PFSK-1 (cell line): ENCODE data around the gene PAX8.

Experiments used
- FOXP2 ChIP-seq: optimal IDR thresholded peaks from 2 replicates; pipeline ENCODE3; 2011; ENCODE audit warnings: borderline replicate concordance, control low read depth, inconsistent platforms; ENCODE audit not compliant: insufficient read depth; ENCODE audit errors: extremely low read length, extremely low read depth
- POLR2AphosphoS5 ChIP-seq: IDR thresholded peaks from 2 replicates; pipeline ENCODE4 v1.6.1; 2012; ENCODE audit warnings: low read depth, mild to moderate bottlenecking, control low read depth, low read length, moderate library complexity
- SIN3A ChIP-seq: IDR thresholded peaks from 2 replicates; pipeline ENCODE4 v1.6.1; 2012; ENCODE audit warnings: mild to moderate bottlenecking, low read length, moderate library complexity, borderline replicate concordance; ENCODE audit not compliant: insufficient read depth
- TAF1 ChIP-seq: IDR thresholded peaks from 2 replicates; pipeline ENCODE4 v1.6.1; 2012; ENCODE audit warnings: low read length, control low read depth, borderline replicate concordance; ENCODE audit not compliant: insufficient read depth
- TF ChIP-seq, protein P1 (sequence below), 2 experiments: IDR thresholded peaks; 2 replicates each; pipeline versions ENCODE4 v1.6.1 to v1.8.0; 2011 to 2012; ENCODE audit warnings: low read depth in 2 of 2, low read length in 2 of 2, control low read depth in 1 of 2, inconsistent platforms in 1 of 2, mild to moderate bottlenecking in 1 of 2, moderate library complexity in 1 of 2; ENCODE audit not compliant: insufficient read depth in 1 of 2

Gene PAX8

GRCh38 chr2:113273981-113274380 lies 4.7 kb downstream of the PAX8 start:
- TF ChIP-seq TAF1, result no peak
- no peak for TF ChIP-seq FOXP2
- no peak for TF ChIP-seq SIN3A

DNA sequence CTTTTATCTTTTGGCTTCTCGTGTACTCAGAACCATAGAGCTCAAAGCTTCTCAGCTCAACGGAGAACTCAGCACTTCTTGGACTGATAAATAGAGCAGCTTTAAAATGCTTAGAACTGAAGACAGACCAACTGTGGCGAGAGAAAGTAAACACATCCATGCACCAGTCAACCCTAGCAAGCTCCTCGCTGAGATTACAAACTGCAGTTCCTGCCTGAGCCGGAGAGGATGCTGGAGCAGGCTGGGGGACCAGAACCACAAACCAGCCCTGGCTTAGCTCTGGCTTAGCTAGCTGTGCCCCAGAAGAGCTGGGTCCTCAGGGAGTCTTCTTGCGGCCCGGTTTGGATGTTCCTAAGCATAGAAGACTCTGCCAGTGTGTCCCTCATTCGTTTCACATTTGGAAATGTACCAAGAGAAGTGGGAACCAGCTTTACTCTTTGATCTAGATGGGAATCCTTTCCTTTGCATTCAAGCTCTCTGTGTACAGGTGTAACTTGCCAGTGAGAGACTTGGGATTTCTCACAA lies 5.6 kb downstream of the PAX8 start:
- TF ChIP-seq SIN3A (no peak), FOXP2 (no peak), POLR2AphosphoS5 (no peak), TAF1 (no peak)
- TF ChIP-seq, protein P1, sequence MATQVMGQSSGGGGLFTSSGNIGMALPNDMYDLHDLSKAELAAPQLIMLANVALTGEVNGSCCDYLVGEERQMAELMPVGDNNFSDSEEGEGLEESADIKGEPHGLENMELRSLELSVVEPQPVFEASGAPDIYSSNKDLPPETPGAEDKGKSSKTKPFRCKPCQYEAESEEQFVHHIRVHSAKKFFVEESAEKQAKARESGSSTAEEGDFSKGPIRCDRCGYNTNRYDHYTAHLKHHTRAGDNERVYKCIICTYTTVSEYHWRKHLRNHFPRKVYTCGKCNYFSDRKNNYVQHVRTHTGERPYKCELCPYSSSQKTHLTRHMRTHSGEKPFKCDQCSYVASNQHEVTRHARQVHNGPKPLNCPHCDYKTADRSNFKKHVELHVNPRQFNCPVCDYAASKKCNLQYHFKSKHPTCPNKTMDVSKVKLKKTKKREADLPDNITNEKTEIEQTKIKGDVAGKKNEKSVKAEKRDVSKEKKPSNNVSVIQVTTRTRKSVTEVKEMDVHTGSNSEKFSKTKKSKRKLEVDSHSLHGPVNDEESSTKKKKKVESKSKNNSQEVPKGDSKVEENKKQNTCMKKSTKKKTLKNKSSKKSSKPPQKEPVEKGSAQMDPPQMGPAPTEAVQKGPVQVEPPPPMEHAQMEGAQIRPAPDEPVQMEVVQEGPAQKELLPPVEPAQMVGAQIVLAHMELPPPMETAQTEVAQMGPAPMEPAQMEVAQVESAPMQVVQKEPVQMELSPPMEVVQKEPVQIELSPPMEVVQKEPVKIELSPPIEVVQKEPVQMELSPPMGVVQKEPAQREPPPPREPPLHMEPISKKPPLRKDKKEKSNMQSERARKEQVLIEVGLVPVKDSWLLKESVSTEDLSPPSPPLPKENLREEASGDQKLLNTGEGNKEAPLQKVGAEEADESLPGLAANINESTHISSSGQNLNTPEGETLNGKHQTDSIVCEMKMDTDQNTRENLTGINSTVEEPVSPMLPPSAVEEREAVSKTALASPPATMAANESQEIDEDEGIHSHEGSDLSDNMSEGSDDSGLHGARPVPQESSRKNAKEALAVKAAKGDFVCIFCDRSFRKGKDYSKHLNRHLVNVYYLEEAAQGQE (IDR thresholded peaks at IDR 0.05; ENCODE audit: insufficient read depth in 1 of 2, low read depth in 2 of 2, low read length in 2 of 2), result no peak

- TF ChIP-seq POLR2AphosphoS5, result no peak
- TF ChIP-seq TAF1, result no peak
- no peak for TF ChIP-seq FOXP2
These were observed 6.2 kb downstream of the PAX8 start for GRCh38 chr2:113272477-113272876.

DNA sequence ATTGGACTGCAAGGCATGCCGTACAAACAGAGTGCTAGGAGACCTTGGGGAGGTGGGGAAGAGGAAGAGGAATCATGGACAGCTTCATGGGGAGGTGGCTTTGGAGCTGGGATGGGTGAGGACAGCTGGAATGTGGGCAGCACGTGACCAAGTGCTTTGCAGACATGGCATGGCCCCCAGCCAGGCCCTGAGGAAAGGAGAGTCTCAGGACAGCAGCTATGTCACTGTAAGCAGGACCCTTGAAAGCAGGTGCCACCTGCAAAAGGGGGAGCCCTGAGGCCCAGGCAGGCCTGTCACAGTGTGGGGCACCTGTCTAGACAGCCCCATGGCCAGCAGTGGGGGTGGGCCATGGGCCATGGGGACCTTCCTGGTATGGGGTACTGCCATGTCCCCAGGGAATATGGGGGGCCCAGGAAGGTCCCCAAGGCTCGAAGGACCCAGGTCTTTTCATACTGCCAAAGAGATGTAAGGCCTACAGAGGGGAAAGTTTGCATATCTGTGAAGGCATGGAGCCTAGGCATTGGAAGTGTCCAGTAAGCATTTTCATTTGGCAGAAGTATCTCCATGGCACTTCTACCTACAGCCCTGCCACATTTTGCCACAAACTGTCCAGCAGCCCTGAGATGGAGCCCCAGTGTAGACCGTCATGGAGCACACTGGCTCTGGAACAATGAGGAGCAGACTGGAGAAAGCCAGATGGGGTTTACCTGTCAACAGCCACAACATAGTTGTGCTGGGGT lies 9.9 kb downstream of the PAX8 start:
- TF ChIP-seq TAF1, result no peak
- TF ChIP-seq SIN3A, result no peak
- no peak for TF ChIP-seq POLR2AphosphoS5
- TF ChIP-seq, protein P1 (IDR thresholded peaks at IDR 0.05; ENCODE audit: insufficient read depth in 1 of 2, low read depth in 2 of 2, low read length in 2 of 2), result no peak
- TF ChIP-seq FOXP2, result no peak

- no peak for TF ChIP-seq FOXP2
- TF ChIP-seq POLR2AphosphoS5, result no peak
- TF ChIP-seq SIN3A, result no peak
- no peak for TF ChIP-seq TAF1
- TF ChIP-seq, protein P1 (IDR thresholded peaks at IDR 0.05; ENCODE audit: insufficient read depth in 1 of 2, low read depth in 2 of 2, low read length in 2 of 2), result no peak
These were observed 12.3 kb downstream of the PAX8 start for GRCh38 chr2:113266431-113266830.
